ENCODE results near the gene PFN4. TPM values are rescaled to one million over a fixed set of nuclear protein-coding genes. Genes with fewer than 3 reads are reported as not detected.

The PFN4 gene
- total RNA-seq, 1 donor from 2014 or later: 0.30 TPM

DNA sequence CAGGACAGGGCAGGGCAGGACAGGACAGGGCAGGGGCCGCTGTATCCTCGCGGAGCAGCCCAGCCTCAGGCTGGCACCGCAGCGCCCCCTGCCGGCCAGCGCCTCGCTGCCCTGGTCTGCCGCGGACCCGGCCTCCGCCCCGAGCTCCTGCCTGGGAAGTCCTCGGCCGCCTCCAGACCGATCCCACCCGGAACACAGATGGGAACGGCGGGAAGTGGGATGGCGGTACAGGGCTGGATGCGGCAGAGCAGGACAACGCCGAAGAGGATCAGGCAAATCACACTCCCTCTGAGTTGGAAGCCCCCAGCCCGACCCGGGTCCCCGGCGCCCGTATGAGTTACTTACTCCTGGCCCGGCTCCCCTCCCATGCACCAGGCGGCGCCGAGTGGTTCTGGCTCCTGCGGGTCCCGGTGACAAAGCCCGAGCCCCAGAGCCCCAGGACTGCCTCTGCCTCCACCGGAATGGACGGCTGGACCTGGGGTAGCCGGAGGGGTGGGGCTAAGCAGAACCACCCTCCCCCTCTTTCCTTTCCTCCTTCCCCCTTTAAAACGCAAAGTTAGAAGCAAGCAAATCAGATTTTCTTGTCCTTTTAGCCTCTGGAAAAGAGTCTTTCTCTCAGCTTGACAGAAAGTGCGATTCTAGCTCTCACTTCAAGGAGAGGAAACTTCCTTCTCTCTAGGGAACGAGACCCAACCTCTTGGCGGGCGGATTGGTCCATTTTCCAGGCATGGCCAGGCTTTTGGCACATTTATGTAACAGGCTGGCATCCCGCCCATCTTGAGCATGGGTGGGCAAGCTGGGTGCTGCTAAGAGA, 38.5 kb downstream of the PFN4 start, which contains the start of gene TP53I3:
Gene TP53I3, minus strand, starts transcription at position 449 of the 814 bp plus-strand sequence. CDS start 508 bp downstream, outside the sequence.
- Mint-ChIP-seq H3K36me3 (ENCODE audit: low read depth) (peaks cover 5% of the 10 kb centered on the region), H3K27ac (peak within 1 kb of the TSS; percentile 70), H3K4me1 (ENCODE audit: low read depth) (peaks cover 18% of the 10 kb centered on the region), H3K4me3 (ENCODE audit: low read depth) (peak within 1 kb of the TSS; percentile 84), H3K9me3 (no peaks in the 10 kb centered on the region), H3K27me3 (ENCODE audit: low read depth) (no peaks in the 10 kb centered on the region)
- peak; percentile 79 for DNase-seq (ENCODE audit: low spot score)
- intact Hi-C loops (cut with micrococcal nuclease): loop anchor here (1.0 to 5.0 kb wide), 4 partner anchors 8 to 298 kb away; partner anchors contain the start of genes ATAD2B and SF3B6

GRCh38 chr2:24083567-24084385, 39.4 kb downstream of the PFN4 start:
- peaks cover 18% of the 10 kb centered on the region for H3K4me1 Mint-ChIP-seq (ENCODE audit: low read depth)
- intact Hi-C loops (cut with micrococcal nuclease): loop anchor here (1.0 to 5.0 kb wide), 4 partner anchors 7 to 299 kb away; partner anchors contain the start of genes ATAD2B and SF3B6
- H3K27ac Mint-ChIP-seq: peak overlapping the region; percentile 70
- DNase-seq (ENCODE audit: low spot score): no peak
- peaks cover 5% of the 10 kb centered on the region for H3K36me3 Mint-ChIP-seq (ENCODE audit: low read depth)
- peak overlapping the region; percentile 84 for H3K4me3 Mint-ChIP-seq (ENCODE audit: low read depth)
- no peaks in the 10 kb centered on the region for H3K27me3 Mint-ChIP-seq (ENCODE audit: low read depth)
- no peaks in the 10 kb centered on the region for H3K9me3 Mint-ChIP-seq

GRCh38 chr2:24082787-24083566, 40.2 kb downstream of the PFN4 start:
- Mint-ChIP-seq H3K4me3 (ENCODE audit: low read depth) (peak overlapping the region; percentile 84), H3K9me3 (no peaks in the 10 kb centered on the region), H3K27me3 (ENCODE audit: low read depth) (no peaks in the 10 kb centered on the region), H3K36me3 (ENCODE audit: low read depth) (peaks cover 5% of the 10 kb centered on the region), H3K27ac (peak overlapping the region; percentile 70), H3K4me1 (ENCODE audit: low read depth) (peaks cover 20% of the 10 kb centered on the region)
- intact Hi-C loops (cut with micrococcal nuclease): loop anchor here (5.0 kb wide), 1 partner anchor 299 kb away; no protein-coding TSS in a partner anchor
- no peak for DNase-seq (ENCODE audit: low spot score)

DNA sequence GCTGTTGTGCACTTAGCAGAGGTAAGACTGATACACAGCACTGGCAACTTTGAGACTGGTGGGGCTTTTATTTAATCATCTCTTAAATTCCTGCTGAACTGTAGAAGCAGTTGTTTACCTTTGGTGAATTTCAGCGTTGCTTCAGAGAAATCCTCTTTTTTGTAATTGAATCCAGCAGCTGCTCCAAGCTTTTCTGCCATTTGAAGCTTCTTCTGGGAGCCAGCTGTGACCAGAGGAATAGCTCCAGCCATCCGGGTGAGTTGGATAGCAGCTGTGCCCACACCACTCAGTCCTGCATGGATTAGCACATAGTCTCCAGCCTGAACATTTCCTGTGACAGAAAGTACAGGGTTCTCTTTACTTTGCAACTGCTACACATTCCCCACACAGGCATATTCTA, 42.4 kb downstream of the PFN4 start:
- Mint-ChIP-seq H3K4me3 (ENCODE audit: low read depth) (no peak overlapping the region), H3K27me3 (ENCODE audit: low read depth) (no peaks in the 10 kb centered on the region)
- intact Hi-C loops (cut with micrococcal nuclease): loop anchor here (5.0 kb wide), 1 partner anchor 302 kb away; no protein-coding TSS in a partner anchor

DNA sequence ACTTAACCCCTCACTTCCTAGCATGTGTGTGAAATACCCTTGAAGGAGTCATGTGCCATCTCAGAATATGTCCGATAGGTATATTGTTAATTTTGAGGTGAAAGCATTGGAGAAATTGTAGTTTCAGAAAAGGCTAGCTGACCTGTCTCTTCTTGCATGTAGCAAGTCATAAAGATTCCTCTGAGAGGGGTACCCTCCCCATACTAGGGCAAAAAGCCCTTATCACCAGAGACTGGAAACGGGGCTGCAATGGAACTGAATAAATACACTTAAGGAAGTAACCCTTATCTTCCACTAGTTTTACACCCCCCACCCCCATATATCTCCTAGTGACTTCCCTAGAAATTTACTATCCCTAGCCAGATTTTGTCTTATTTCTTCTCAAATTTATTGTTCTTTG, 45.3 kb downstream of the PFN4 start:
- no peak overlapping the region for H3K27ac Mint-ChIP-seq
- no peak for DNase-seq (ENCODE audit: low spot score)
- H3K4me1 Mint-ChIP-seq (ENCODE audit: low read depth): peaks cover 24% of the 10 kb centered on the region
- intact Hi-C loops (cut with micrococcal nuclease): no loop called here
- no peaks in the 10 kb centered on the region for H3K9me3 Mint-ChIP-seq
- peak overlapping the region; percentile 97 for H3K4me3 Mint-ChIP-seq (ENCODE audit: low read depth)
- H3K36me3 Mint-ChIP-seq (ENCODE audit: low read depth): peaks cover 18% of the 10 kb centered on the region
- H3K27me3 Mint-ChIP-seq (ENCODE audit: low read depth): no peaks in the 10 kb centered on the region

More for the DNA sequence above, 42.4 kb downstream of the PFN4 start:
- peaks cover 28% of the 10 kb centered on the region for H3K4me1 Mint-ChIP-seq (ENCODE audit: low read depth)
- no peaks in the 10 kb centered on the region for H3K9me3 Mint-ChIP-seq
- no peak for DNase-seq (ENCODE audit: low spot score)
- H3K36me3 Mint-ChIP-seq (ENCODE audit: low read depth): peaks cover 5% of the 10 kb centered on the region
- H3K27ac Mint-ChIP-seq: no peak overlapping the region

DNA sequence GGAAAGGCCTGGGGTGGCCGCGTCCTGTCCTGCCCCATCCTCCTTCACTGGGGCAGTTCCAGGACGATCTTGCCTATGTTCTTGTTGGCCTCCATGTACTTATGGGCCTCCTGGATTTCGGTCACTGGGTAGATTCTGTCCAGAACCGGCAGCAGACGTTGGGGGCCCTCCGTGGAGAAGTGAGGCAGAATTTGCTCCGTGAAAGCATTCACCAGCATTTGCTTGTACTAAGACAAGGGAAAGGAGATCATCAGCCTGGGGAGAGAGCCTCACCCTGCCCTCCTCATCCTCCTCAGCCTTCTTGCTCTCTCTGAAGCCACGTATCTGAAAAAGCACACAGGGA, 45.6 kb downstream of the PFN4 start:
- Mint-ChIP-seq H3K27ac (peak overlapping the region; percentile 18), H3K4me3 (ENCODE audit: low read depth) (peak overlapping the region; percentile 97), H3K36me3 (ENCODE audit: low read depth) (peaks cover 22% of the 10 kb centered on the region), H3K27me3 (ENCODE audit: low read depth) (no peaks in the 10 kb centered on the region), H3K9me3 (no peaks in the 10 kb centered on the region), H3K4me1 (ENCODE audit: low read depth) (peaks cover 27% of the 10 kb centered on the region)
- no peak for DNase-seq (ENCODE audit: low spot score)
- intact Hi-C loops (cut with micrococcal nuclease): no loop called here

- Mint-ChIP-seq H3K4me1 (ENCODE audit: low read depth) (peaks cover 31% of the 10 kb centered on the region), H3K36me3 (ENCODE audit: low read depth) (peaks cover 26% of the 10 kb centered on the region), H3K9me3 (no peaks in the 10 kb centered on the region), H3K27ac (peak overlapping the region; percentile 65), H3K27me3 (ENCODE audit: low read depth) (no peaks in the 10 kb centered on the region), H3K4me3 (ENCODE audit: low read depth) (peak overlapping the region; percentile 97)
- intact Hi-C loops (cut with micrococcal nuclease): loop anchor here (1.0 kb wide), 3 partner anchors 7 to 150 kb away; partner anchors contain the start of genes ATAD2B, TP53I3 and WDCP
- no peak for DNase-seq (ENCODE audit: low spot score)
Measured at GRCh38 chr2:24076849-24077534, 46.1 kb downstream of the PFN4 start.

GRCh38 chr2:24075915-24076848, 47.0 kb downstream of the PFN4 start, which contains the start of gene SF3B6:
Gene SF3B6, minus strand, starts transcription at chr2:24076326. Its CDS starts 97 bp downstream, at chr2:24076229.
- DNase-seq (ENCODE audit: low spot score): peak; percentile 98
- Mint-ChIP-seq H3K4me1 (ENCODE audit: low read depth) (peaks cover 31% of the 10 kb centered on the region), H3K4me3 (ENCODE audit: low read depth) (peak within 1 kb of the TSS; percentile 97), H3K36me3 (ENCODE audit: low read depth) (peaks cover 22% of the 10 kb centered on the region), H3K27me3 (ENCODE audit: low read depth) (no peaks in the 10 kb centered on the region), H3K9me3 (no peaks in the 10 kb centered on the region), H3K27ac (peak within 1 kb of the TSS; percentile 97)
- intact Hi-C loops (cut with micrococcal nuclease): loop anchor here (1.0 kb wide), 3 partner anchors 8 to 149 kb away; partner anchors contain the start of genes ATAD2B, TP53I3 and WDCP

DNA sequence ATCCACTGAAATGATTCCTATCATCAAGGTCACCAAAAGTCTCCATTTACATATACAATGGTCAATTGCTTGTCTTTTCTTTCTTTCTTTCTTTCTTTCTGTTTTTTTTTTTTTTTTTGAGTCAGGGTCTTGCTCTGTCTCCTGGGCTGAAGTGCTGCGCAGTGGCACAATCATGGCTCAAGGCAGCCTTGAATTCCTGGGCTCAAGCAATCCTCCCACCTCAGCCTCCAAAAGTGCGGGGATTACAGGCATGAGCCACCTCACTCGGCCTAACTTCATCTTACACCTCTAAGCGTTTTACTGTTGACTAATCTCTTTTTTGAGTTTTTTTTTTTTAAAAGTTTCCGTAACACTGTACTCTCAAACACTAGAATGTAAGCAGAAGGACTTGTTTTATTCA, 47.9 kb downstream of the PFN4 start:
- intact Hi-C loops (cut with micrococcal nuclease): no loop called here
- H3K27ac Mint-ChIP-seq: peak overlapping the region; percentile 97
- H3K9me3 Mint-ChIP-seq: no peaks in the 10 kb centered on the region
- DNase-seq (ENCODE audit: low spot score): no peak
- peak overlapping the region; percentile 97 for H3K4me3 Mint-ChIP-seq (ENCODE audit: low read depth)
- H3K4me1 Mint-ChIP-seq (ENCODE audit: low read depth): peaks cover 31% of the 10 kb centered on the region
- no peaks in the 10 kb centered on the region for H3K27me3 Mint-ChIP-seq (ENCODE audit: low read depth)
- peaks cover 21% of the 10 kb centered on the region for H3K36me3 Mint-ChIP-seq (ENCODE audit: low read depth)

DNA sequence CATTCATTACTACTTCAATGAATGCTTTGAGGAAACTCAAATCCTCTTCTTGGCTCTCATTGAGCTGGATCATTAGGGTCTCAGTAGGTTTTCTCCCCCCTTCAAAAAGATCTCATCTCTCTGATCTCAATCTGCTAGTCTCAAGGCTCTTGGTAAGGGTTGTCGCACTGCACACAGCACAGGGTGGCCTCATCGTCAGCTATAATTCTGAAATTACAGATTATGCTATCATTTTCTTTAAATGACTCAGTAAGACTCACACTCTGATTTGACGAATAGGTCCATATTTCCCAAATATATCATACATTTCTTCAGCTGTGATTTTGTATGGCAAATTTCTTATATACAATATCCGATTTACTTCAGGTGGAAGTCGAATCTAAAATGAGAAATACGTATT, 49.3 kb downstream of the PFN4 start:
- Mint-ChIP-seq H3K4me3 (ENCODE audit: low read depth) (no peak overlapping the region), H3K9me3 (no peaks in the 10 kb centered on the region), H3K4me1 (ENCODE audit: low read depth) (peaks cover 33% of the 10 kb centered on the region), H3K27ac (no peak overlapping the region), H3K27me3 (ENCODE audit: low read depth) (no peaks in the 10 kb centered on the region), H3K36me3 (ENCODE audit: low read depth) (peaks cover 29% of the 10 kb centered on the region)
- intact Hi-C loops (cut with micrococcal nuclease): no loop called here
- DNase-seq (ENCODE audit: low spot score): no peak

DNA sequence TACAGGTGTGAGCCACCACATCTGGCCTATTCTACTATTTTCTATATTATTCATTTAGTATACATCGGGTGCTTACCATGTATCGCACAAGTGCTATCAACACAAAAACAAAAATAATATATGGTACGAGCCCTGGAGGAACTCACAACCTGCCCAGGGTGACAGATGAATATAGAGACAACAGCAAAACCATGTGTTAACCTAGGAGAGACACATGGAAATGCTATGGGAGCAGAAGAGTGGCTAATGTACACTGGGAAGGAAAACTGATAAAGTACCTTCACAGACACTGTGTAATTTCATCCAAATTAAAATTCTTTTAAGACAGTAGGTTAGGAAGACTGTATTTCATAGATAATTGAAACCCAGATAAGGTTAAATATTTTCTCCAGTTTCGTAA, 50.9 kb downstream of the PFN4 start:
- Mint-ChIP-seq H3K27me3 (ENCODE audit: low read depth) (no peaks in the 10 kb centered on the region), H3K4me1 (ENCODE audit: low read depth) (peaks cover 24% of the 10 kb centered on the region)

More for the DNA sequence above, 50.9 kb downstream of the PFN4 start:
- intact Hi-C loops (cut with micrococcal nuclease): no loop called here
- DNase-seq (ENCODE audit: low spot score): no peak
- Mint-ChIP-seq H3K9me3 (no peaks in the 10 kb centered on the region), H3K27ac (no peak overlapping the region), H3K4me3 (ENCODE audit: low read depth) (no peak overlapping the region), H3K36me3 (ENCODE audit: low read depth) (peaks cover 41% of the 10 kb centered on the region)

All from activated T-helper 2 cell treated with anti-CD3 and anti-CD28 coated beads, Interferon-gamma antibody, Interleukin-2, Interleukin-4, amounts not matched to agents 10 μg/mL and 5 μg/mL and 100 μg/mL, durations not matched to agents 14 hours and 24 hours and 36 hours (primary cell).